ENCODE data around the gene CBX2. TPM values are rescaled to one million over a fixed set of nuclear protein-coding genes. Genes with fewer than 3 reads are reported as not detected.
"Not testable (repeated sequence)": the region's sequence is repeated elsewhere in the genome, so short reads cannot be mapped to it uniquely, and the experiment has no call there.

Gene CBX2
- total RNA-seq, 1 donor, result 0.63 TPM

GRCh38 chr17:79749156-79749815 lies 28.7 kb upstream of the CBX2 start:
- peak; percentile 89 for DNase-seq (ENCODE audit: low read depth)
- no peak for TF ChIP-seq CTCF (IDR thresholded peaks at IDR 0.05; ENCODE audit: insufficient read depth, low read length)

GRCh38 chr17:79749958-79750357 lies 28.0 kb upstream of the CBX2 start:
- H3K4me3 ChIP-seq (ENCODE audit: low read depth, low read length), result no peak overlapping the region
- no peak for DNase-seq (ENCODE audit: low read depth)
- TF ChIP-seq CTCF (IDR thresholded peaks at IDR 0.05; ENCODE audit: insufficient read depth, low read length), result no peak

More at GRCh38 chr17:79749156-79749815, 28.7 kb upstream of the CBX2 start:
- H3K4me3 ChIP-seq (ENCODE audit: low read depth, low read length), result no peak overlapping the region

GRCh38 chr17:79750650-79751545 lies 27.1 kb upstream of the CBX2 start:
- no peak for TF ChIP-seq CTCF (IDR thresholded peaks at IDR 0.05; ENCODE audit: insufficient read depth, low read length)
- no peak overlapping the region for H3K4me3 ChIP-seq (ENCODE audit: low read depth, low read length)
- DNase-seq (ENCODE audit: low read depth), result no peak

GRCh38 chr17:79752175-79752574 lies 25.8 kb upstream of the CBX2 start:
- no peak overlapping the region for H3K4me3 ChIP-seq (ENCODE audit: low read depth, low read length)
- DNase-seq (ENCODE audit: low read depth), result no peak
- TF ChIP-seq CTCF (IDR thresholded peaks at IDR 0.05; ENCODE audit: insufficient read depth, low read length), result no peak

- no peak for TF ChIP-seq CTCF (IDR thresholded peaks at IDR 0.05; ENCODE audit: insufficient read depth, low read length)
- DNase-seq (ENCODE audit: low read depth), result no peak
Measured at GRCh38 chr17:79754370-79754769, 23.6 kb upstream of the CBX2 start.

GRCh38 chr17:79754903-79755302 lies 23.0 kb upstream of the CBX2 start:
- not testable (repeated sequence) for H3K4me3 ChIP-seq (ENCODE audit: low read depth, low read length); DNase-seq (ENCODE audit: low read depth)

More at GRCh38 chr17:79754370-79754769, 23.6 kb upstream of the CBX2 start:
- no peak overlapping the region for H3K4me3 ChIP-seq (ENCODE audit: low read depth, low read length)

- no peak overlapping the region for H3K4me3 ChIP-seq (ENCODE audit: low read depth, low read length)
- no peak for DNase-seq (ENCODE audit: low read depth)
- TF ChIP-seq CTCF (IDR thresholded peaks at IDR 0.05; ENCODE audit: insufficient read depth, low read length), result no peak
Measured at GRCh38 chr17:79755591-79755990, 22.4 kb upstream of the CBX2 start.
